ENCODE results near the gene LRRC10. TPM values are rescaled to one million over a fixed set of nuclear protein-coding genes. Genes with fewer than 3 reads are reported as not detected.

The LRRC10 gene
- total and polyA plus RNA-seq, 10 of the 15 experiments (the other 5 are each of a cell fraction or from before 2014, with no cell fraction given): not detected

- RAD21 ChIA-PET (ENCODE audit: unreplicated experiment): no interaction called here
- CTCF ChIA-PET: interaction anchor here (0.6 to 1.8 kb wide), 4 partner anchors 14 to 1925 kb away, joined by 3 to 9 read pairs (median 4); no protein-coding TSS in a partner anchor
- intact Hi-C loops (cut with micrococcal nuclease; ENCODE audit: unreplicated experiment): no loop called here
- no peak for TF ChIP-seq YY1 (IDR thresholded peaks at IDR 0.05; ENCODE audit: low read depth, low read length)
- no peak for TF ChIP-seq JUND (IDR thresholded peaks at IDR 0.05; ENCODE audit: low read depth, low read length)
- TF ChIP-seq PAX8 (IDR thresholded peaks at IDR 0.05): no peak
- no peak for TF ChIP-seq BHLHE40 (IDR thresholded peaks at IDR 0.05; ENCODE audit: borderline replicate concordance in 1 of 2, low read depth in 2 of 2, low read length in 1 of 2)
- no peak for TF ChIP-seq E2F8 (IDR thresholded peaks at IDR 0.05; ENCODE audit: low read depth, partially characterized antibody)
- TF ChIP-seq E4F1 (IDR thresholded peaks at IDR 0.05; ENCODE audit: borderline replicate concordance, partially characterized antibody): no peak
- no peak for TF ChIP-seq ZNF622 (IDR thresholded peaks at IDR 0.05)
- TF ChIP-seq MLLT1 (IDR thresholded peaks at IDR 0.05): no peak
- no peak for TF ChIP-seq WRNIP1 (IDR thresholded peaks at IDR 0.05; ENCODE audit: borderline replicate concordance, low read depth, low read length)
- no peak for TF ChIP-seq CEBPZ (IDR thresholded peaks at IDR 0.05; ENCODE audit: low read depth, low read length)
- TF ChIP-seq EGR1 (IDR thresholded peaks at IDR 0.05; ENCODE audit: borderline replicate concordance in 1 of 2, low read depth in 2 of 2, low read length in 2 of 2): no peak
- no peak for TF ChIP-seq MEF2B (IDR thresholded peaks at IDR 0.05; ENCODE audit: partially characterized antibody, poor library complexity, severe bottlenecking)
- TF ChIP-seq CHD4 (IDR thresholded peaks at IDR 0.05): no peak
- no peak for TF ChIP-seq EED (IDR thresholded peaks at IDR 0.05; ENCODE audit: low read depth)
- TF ChIP-seq TCF12 (IDR thresholded peaks at IDR 0.05; ENCODE audit: low read depth, low read length): no peak
Measured at GRCh38 chr12:69619050-69619449, 8.3 kb upstream of the LRRC10 start.

More at GRCh38 chr12:69619050-69619449, 8.3 kb upstream of the LRRC10 start:
- Histone ChIP-seq H3K4me2 (ENCODE audit: control insufficient read depth, insufficient read depth) (no peak overlapping the region), H3K4me3 (no peak overlapping the region), H4K20me1 (ENCODE audit: control insufficient read depth, insufficient read depth) (no peaks in the 10 kb centered on the region), H3K9me3 (replicated peaks; ENCODE audit: control insufficient read depth, insufficient read depth, low read length) (no peaks in the 10 kb centered on the region), H2AFZ (ENCODE audit: control insufficient read depth, low read depth, low read length) (no peak overlapping the region), H3K36me3 (ENCODE audit: control insufficient read depth in 2 of 2, insufficient read depth in 2 of 2, low read length in 1 of 2) (no peaks in the 10 kb centered on the region), H3K9ac (ENCODE audit: control insufficient read depth, insufficient read depth, low read length) (no peak overlapping the region), H3K79me2 (ENCODE audit: control insufficient read depth, insufficient read depth, low read length) (no peaks in the 10 kb centered on the region), H3K27me3 (replicated peaks in 1 of 2; ENCODE audit: control insufficient read depth in 2 of 2, insufficient read depth in 2 of 2, low read length in 1 of 2) (no peaks in the 10 kb centered on the region; a peak in 1 of 4 replicates), H3K4me1 (ENCODE audit: control insufficient read depth, insufficient read depth, low read length) (no peaks in the 10 kb centered on the region), H3K27ac (ENCODE audit: control insufficient read depth, insufficient read depth) (no peak overlapping the region)
- SMC1A ChIA-PET (ENCODE audit: uncharacterized antibody, unreplicated experiment): interaction anchor here (0.7 kb wide), 1 partner anchor 57 kb away, joined by 4 read pairs; no protein-coding TSS in a partner anchor
- ATAC-seq: no peak
- in situ Hi-C loops (cut with MboI): no loop called here
- BruUV-seq (replicated peaks): no TSS peak
- no peak for DNase-seq (ENCODE audit: low read depth, low spot score)
- 49% methylated on average over 6 of the region's 6 CpGs for WGBS (ENCODE audit: insufficient coverage, insufficient replicate concordance, low lambda C conversion rate, missing lambda C conversion rate)
- FAIRE-seq: no peak
- POLR2A ChIA-PET: no interaction called here

Data from GM12878 (cell line).